ENCODE data around the gene XPO4. TPM values are rescaled to one million over a fixed set of nuclear protein-coding genes. Genes with fewer than 3 reads are reported as not detected.

The XPO4 gene
- total and polyA plus RNA-seq, 2 donors (not counting 3 experiments of a cell fraction or from before 2014, with no cell fraction given) = 6.0 to 22.5 TPM

- TF ChIP-seq JUN (IDR thresholded peaks at IDR 0.05; ENCODE audit: borderline replicate concordance, insufficient read depth, insufficient read length, low read depth) (no peak), MAX (IDR thresholded peaks at IDR 0.05; ENCODE audit: insufficient read depth, insufficient read length) (no peak), POLR2AphosphoS5 (IDR thresholded peaks at IDR 0.05; ENCODE audit: insufficient read depth, low read depth, low read length) (peak; percentile 55), GATA2 (IDR thresholded peaks at IDR 0.05; ENCODE audit: insufficient read depth, insufficient read length, low read depth, low read length) (no peak), FOS (IDR thresholded peaks at IDR 0.05; ENCODE audit: borderline replicate concordance, insufficient read depth, low read length) (no peak), POLR2A (IDR thresholded peaks at IDR 0.05; ENCODE audit: low read depth, low read length) (peak; percentile 41)
- H3K36me3 ChIP-seq (ENCODE audit: control insufficient read depth in 2 of 2, extremely low read depth in 1 of 2, insufficient read depth in 2 of 2, low read length in 2 of 2) = no peaks in the 10 kb centered on the region
- H3K9me3 ChIP-seq (replicated peaks; ENCODE audit: control insufficient read depth, insufficient read depth, low read length) = no peaks in the 10 kb centered on the region
- dilution Hi-C loops (cut with MboI; ENCODE audit: extremely low pct_ligation_motif_present, low sequenced_read_pairs) = no loop called here
- peaks cover 6% of the 10 kb centered on the region for H3K79me2 ChIP-seq (ENCODE audit: control insufficient read depth, insufficient read depth, low read length)
- BruUV-seq (replicated peaks) = no TSS peak
- ChIA-PET POLR2A (no interaction called here), CTCF (interaction anchor here (2.1 kb wide), 1 partner anchor 58 kb away, joined by 7 read pairs; no protein-coding TSS in a partner anchor)
- DNase-seq (ENCODE audit: low read depth, low spot score) (peak; percentile 94), FAIRE-seq (peak; percentile 69)
- no peak overlapping the region for H3K4me3 ChIP-seq (replicated peaks in 1 of 3; ENCODE audit: insufficient read depth in 1 of 3, low read depth in 1 of 3, low read length in 3 of 3)
- H3K4me2 ChIP-seq (ENCODE audit: insufficient read depth, low read length) = no peak overlapping the region
- H3K9ac ChIP-seq (replicated peaks; ENCODE audit: extremely low read depth, insufficient read depth, low read length) = no peak overlapping the region
- intact Hi-C loops (cut with micrococcal nuclease) = loop anchor here (1.0 to 2.0 kb wide), 3 partner anchors 45 to 54 kb away; no protein-coding TSS in a partner anchor
- no peaks in the 10 kb centered on the region for H3K9me1 ChIP-seq (replicated peaks; ENCODE audit: control insufficient read depth, extremely low read depth, insufficient read depth, low read length)
- no peak overlapping the region for H2AFZ ChIP-seq (ENCODE audit: low read depth, low read length)
- H3K4me1 ChIP-seq (ENCODE audit: control insufficient read depth, extremely low read depth, insufficient read depth, low read length) = peaks cover 21% of the 10 kb centered on the region
- no peaks in the 10 kb centered on the region for H4K20me1 ChIP-seq (replicated peaks; ENCODE audit: control insufficient read depth, extremely low read depth, insufficient read depth, low read length)
- peak overlapping the region; percentile 31 for H3K27ac ChIP-seq (ENCODE audit: insufficient read depth, low read depth, low read length)
- no peaks in the 10 kb centered on the region for H3K27me3 ChIP-seq (ENCODE audit: control insufficient read depth in 2 of 2, insufficient read depth in 2 of 2, low read length in 2 of 2)
These were observed 133.5 kb downstream of the XPO4 start for GRCh38 chr13:20769091-20769490.

- ChIA-PET CTCF (interaction anchor here (1.2 to 2.1 kb wide), 2 partner anchors 53 to 60 kb away, joined by 4 to 7 read pairs; no protein-coding TSS in a partner anchor), POLR2A (interaction anchor here (0.6 kb wide), 1 partner anchor 178 kb away, joined by 4 read pairs; no protein-coding TSS in a partner anchor)
- dilution Hi-C loops (cut with MboI; ENCODE audit: extremely low pct_ligation_motif_present, low sequenced_read_pairs) (no loop called here), intact Hi-C loops (cut with micrococcal nuclease) (no loop called here)
- Histone ChIP-seq H3K9ac (replicated peaks; ENCODE audit: extremely low read depth, insufficient read depth, low read length) (no peak overlapping the region), H3K27me3 (ENCODE audit: control insufficient read depth in 2 of 2, insufficient read depth in 2 of 2, low read length in 2 of 2) (no peaks in the 10 kb centered on the region), H3K9me1 (replicated peaks; ENCODE audit: control insufficient read depth, extremely low read depth, insufficient read depth, low read length) (no peaks in the 10 kb centered on the region), H3K4me3 (replicated peaks in 1 of 3; ENCODE audit: insufficient read depth in 1 of 3, low read depth in 1 of 3, low read length in 3 of 3) (no peak overlapping the region), H4K20me1 (replicated peaks; ENCODE audit: control insufficient read depth, extremely low read depth, insufficient read depth, low read length) (no peaks in the 10 kb centered on the region), H3K9me3 (replicated peaks; ENCODE audit: control insufficient read depth, insufficient read depth, low read length) (no peaks in the 10 kb centered on the region), H3K4me1 (ENCODE audit: control insufficient read depth, extremely low read depth, insufficient read depth, low read length) (peaks cover 10% of the 10 kb centered on the region), H3K79me2 (ENCODE audit: control insufficient read depth, insufficient read depth, low read length) (peaks cover 3% of the 10 kb centered on the region), H3K27ac (ENCODE audit: insufficient read depth, low read depth, low read length) (no peak overlapping the region), H3K4me2 (ENCODE audit: insufficient read depth, low read length) (no peak overlapping the region), H3K36me3 (ENCODE audit: control insufficient read depth in 2 of 2, extremely low read depth in 1 of 2, insufficient read depth in 2 of 2, low read length in 2 of 2) (no peaks in the 10 kb centered on the region), H2AFZ (ENCODE audit: low read depth, low read length) (no peak overlapping the region)
- no peak for DNase-seq (ENCODE audit: low read depth, low spot score)
- FAIRE-seq = no peak
- TF ChIP-seq GATA2 (IDR thresholded peaks at IDR 0.05; ENCODE audit: insufficient read depth, insufficient read length, low read depth, low read length) (no peak), CTCF (IDR thresholded peaks at IDR 0.05; ENCODE audit: extremely low read depth in 1 of 2, insufficient read depth in 1 of 2, low read depth in 1 of 2, low read length in 2 of 2) (no peak), FOS (IDR thresholded peaks at IDR 0.05; ENCODE audit: borderline replicate concordance, insufficient read depth, low read length) (no peak), MAX (IDR thresholded peaks at IDR 0.05; ENCODE audit: insufficient read depth, insufficient read length) (no peak), POLR2A (IDR thresholded peaks at IDR 0.05; ENCODE audit: low read depth, low read length) (no peak), POLR2AphosphoS5 (IDR thresholded peaks at IDR 0.05; ENCODE audit: insufficient read depth, low read depth, low read length) (no peak), MYC (IDR thresholded peaks at IDR 0.05; ENCODE audit: low read depth, low read length) (no peak), EZH2 (IDR thresholded peaks at IDR 0.05; ENCODE audit: borderline replicate concordance, low read depth, low read length, severe bottlenecking) (no peak), JUN (IDR thresholded peaks at IDR 0.05; ENCODE audit: borderline replicate concordance, insufficient read depth, insufficient read length, low read depth) (no peak)
- no TSS peak for BruUV-seq (replicated peaks)
These were observed 135.1 kb downstream of the XPO4 start for GRCh38 chr13:20767309-20767943.

All from endothelial cell of umbilical vein (primary cell).